ENCODE measurements around the gene C10orf67. TPM values are rescaled to one million over a fixed set of nuclear protein-coding genes. Genes with fewer than 3 reads are reported as not detected.

Gene C10orf67
- total and polyA plus RNA-seq, 11 donors: 0.12 to 1.00 (median 0.43) TPM

DNA sequence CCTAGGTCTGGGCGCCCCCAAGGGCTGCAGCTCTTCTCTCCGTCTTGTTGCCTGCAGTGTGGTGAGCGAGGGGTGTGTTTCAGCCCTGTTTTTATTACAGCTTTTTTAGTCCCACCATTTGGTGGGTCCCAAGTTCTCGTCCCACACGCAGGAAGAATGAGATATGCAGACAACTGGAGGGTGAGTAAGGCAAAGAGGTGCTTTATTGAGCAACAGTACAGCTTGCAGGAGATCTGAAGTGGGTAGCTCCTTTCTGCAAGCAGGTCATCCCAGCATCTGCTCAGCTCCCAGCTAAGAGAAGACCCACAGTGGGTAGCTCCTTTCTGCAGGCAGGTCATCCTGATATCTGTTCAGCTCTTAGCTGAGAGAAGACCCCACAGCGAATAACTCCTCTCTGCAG is 28.2 kb downstream of the C10orf67 start:
- Histone ChIP-seq H3K27me3 (no peaks in the 10 kb centered on the region), H3K4me1 (peaks cover 0 to 6% (median 0%) of the 10 kb centered on the region in 12 donors), H3K4me3 (no peak overlapping the region), H3K27ac (no peak overlapping the region), H3K9me3 (no peaks in the 10 kb centered on the region), H3K36me3 (no peaks in the 10 kb centered on the region)
- 84 to 96% (median 90%) methylated on average over 5 to 6 of the region's 6 CpGs for WGBS, 4 donors
- DNase-seq (no peak), ATAC-seq (no peak)
- TF ChIP-seq, protein P1, sequence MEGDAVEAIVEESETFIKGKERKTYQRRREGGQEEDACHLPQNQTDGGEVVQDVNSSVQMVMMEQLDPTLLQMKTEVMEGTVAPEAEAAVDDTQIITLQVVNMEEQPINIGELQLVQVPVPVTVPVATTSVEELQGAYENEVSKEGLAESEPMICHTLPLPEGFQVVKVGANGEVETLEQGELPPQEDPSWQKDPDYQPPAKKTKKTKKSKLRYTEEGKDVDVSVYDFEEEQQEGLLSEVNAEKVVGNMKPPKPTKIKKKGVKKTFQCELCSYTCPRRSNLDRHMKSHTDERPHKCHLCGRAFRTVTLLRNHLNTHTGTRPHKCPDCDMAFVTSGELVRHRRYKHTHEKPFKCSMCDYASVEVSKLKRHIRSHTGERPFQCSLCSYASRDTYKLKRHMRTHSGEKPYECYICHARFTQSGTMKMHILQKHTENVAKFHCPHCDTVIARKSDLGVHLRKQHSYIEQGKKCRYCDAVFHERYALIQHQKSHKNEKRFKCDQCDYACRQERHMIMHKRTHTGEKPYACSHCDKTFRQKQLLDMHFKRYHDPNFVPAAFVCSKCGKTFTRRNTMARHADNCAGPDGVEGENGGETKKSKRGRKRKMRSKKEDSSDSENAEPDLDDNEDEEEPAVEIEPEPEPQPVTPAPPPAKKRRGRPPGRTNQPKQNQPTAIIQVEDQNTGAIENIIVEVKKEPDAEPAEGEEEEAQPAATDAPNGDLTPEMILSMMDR (IDR thresholded peaks at IDR 0.05): no peak
- no peak for TF ChIP-seq POLR2A (IDR thresholded peaks at IDR 0.05)
- intact Hi-C loops (cut with DNase I): loop anchor here in 3 of 10 donors (2.0 to 10.0 kb wide), 4 partner anchors 208 to 388 kb away; no protein-coding TSS in a partner anchor

GRCh38 chr10:23315966-23316365 is 28.6 kb downstream of the C10orf67 start:
- no peak for DNase-seq
- 81 to 95% (median 93%) methylated on average over 3 of the region's 3 CpGs; no CpG with 5 or more reads in 1 of the 4 donors for WGBS, 4 donors
- Histone ChIP-seq H3K27ac (no peak overlapping the region), H3K36me3 (no peaks in the 10 kb centered on the region), H3K9me3 (no peaks in the 10 kb centered on the region), H3K4me3 (no peak overlapping the region), H3K27me3 (no peaks in the 10 kb centered on the region), H3K4me1 (peaks cover 0 to 6% (median 0%) of the 10 kb centered on the region in 12 donors)
- no peak for TF ChIP-seq POLR2A (IDR thresholded peaks at IDR 0.05)
- TF ChIP-seq, protein P1 (IDR thresholded peaks at IDR 0.05): no peak
- ATAC-seq: peak in 1 of 4 donors; percentile 59
- intact Hi-C loops (cut with DNase I): loop anchor here in 9 of 10 donors (1.0 to 10.0 kb wide), 7 partner anchors 209 to 389 kb away; no protein-coding TSS in a partner anchor

GRCh38 chr10:23314835-23315239 is 29.8 kb downstream of the C10orf67 start:
- H3K27ac ChIP-seq: no peak overlapping the region
- H3K4me1 ChIP-seq: peaks cover 0 to 6% (median 0%) of the 10 kb centered on the region in 12 donors
- H3K27me3 ChIP-seq: no peaks in the 10 kb centered on the region
- peak in 3 of 5 donors; percentile 38 to 51 (median 49) for DNase-seq
- H3K36me3 ChIP-seq: no peaks in the 10 kb centered on the region
- WGBS, 4 donors: 0 to 2% (median 0%) methylated on average over 3 of the region's 3 CpGs
- no peak for TF ChIP-seq POLR2A (IDR thresholded peaks at IDR 0.05)
- TF ChIP-seq, protein P1 (IDR thresholded peaks at IDR 0.05): peak; percentile 61 to 85 (median 76)
- intact Hi-C loops (cut with DNase I): loop anchor here (1.0 to 10.0 kb wide), 9 partner anchors 210 to 390 kb away; no protein-coding TSS in a partner anchor
- no peak overlapping the region for H3K4me3 ChIP-seq
- peak in 3 of 4 donors; percentile 50 to 59 (median 54) for ATAC-seq
- H3K9me3 ChIP-seq: no peaks in the 10 kb centered on the region

- Histone ChIP-seq H3K4me3 (no peak overlapping the region), H3K27me3 (peaks cover 0 to 2% (median 0%) of the 10 kb centered on the region in 9 donors), H3K36me3 (no peaks in the 10 kb centered on the region), H3K9me3 (no peaks in the 10 kb centered on the region), H3K4me1 (peaks cover 0 to 6% (median 0%) of the 10 kb centered on the region in 12 donors), H3K27ac (no peak overlapping the region)
- TF ChIP-seq POLR2A (IDR thresholded peaks at IDR 0.05): no peak
- TF ChIP-seq, protein P1 (IDR thresholded peaks at IDR 0.05): no peak
- intact Hi-C loops (cut with DNase I): loop anchor here in 4 of 10 donors (2.0 to 10.0 kb wide), 5 partner anchors 220 to 394 kb away; no protein-coding TSS in a partner anchor
- DNase-seq (no peak), ATAC-seq (no peak)
- WGBS, 4 donors: 29 to 60% (median 39%) methylated on average over 1 of the region's 1 CpG
Measured at GRCh38 chr10:23311034-23311433, 33.6 kb downstream of the C10orf67 start.
